ENCODE data around the gene RCCD1. TPM values are rescaled to one million over a fixed set of nuclear protein-coding genes. Genes with fewer than 3 reads are reported as not detected.
A peak's percentile ranks its signal among the peaks of the same experiment; 100 is the strongest.

RCCD1 gene
- total and polyA plus RNA-seq, 9 of the 15 experiments (the other 6 are each of a cell fraction or from before 2014, with no cell fraction given): 11.1 to 51.4 (median 24.7) TPM

DNA sequence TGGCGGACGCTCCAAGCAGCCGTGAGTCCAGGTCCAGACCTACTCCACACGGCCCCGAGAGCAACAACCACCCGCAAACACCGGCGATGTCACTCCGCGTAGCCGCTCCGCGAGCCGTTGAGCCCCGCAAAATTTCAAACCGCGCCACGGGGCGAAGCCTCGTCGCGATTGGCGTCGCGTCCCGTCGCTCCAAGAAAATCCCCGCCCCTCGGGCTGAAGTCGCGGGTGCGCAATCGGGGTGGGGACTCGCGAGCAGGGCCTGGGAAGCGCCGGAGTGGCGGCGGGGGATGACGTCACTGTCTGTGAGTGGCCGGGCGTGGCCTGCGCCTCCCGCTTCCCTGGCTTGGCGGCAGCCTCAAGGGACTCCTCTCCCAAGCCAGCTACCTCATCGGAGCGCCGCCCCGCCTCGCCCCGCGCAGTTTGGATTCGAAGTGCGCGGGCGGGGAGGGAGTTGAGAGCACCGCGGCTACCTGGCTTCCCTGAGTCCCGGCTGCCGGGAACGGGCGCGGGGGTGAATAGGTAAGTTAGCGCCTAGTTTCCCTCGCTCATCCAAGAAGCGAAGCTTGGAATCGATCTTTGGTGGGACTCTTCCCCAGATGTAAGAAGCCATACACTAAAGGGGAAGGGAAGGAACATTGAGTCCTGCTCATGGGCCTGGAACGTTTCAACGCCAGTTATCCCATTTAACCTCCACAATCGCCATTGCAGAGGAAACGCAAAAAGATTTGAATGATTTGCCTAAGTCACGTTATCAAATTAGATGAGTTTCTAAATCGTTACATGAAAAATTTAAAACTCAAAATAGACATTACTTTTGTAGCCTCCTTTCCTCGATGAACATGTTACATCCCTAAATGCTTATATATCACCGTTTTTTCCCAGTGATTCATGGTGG, 40.0 kb downstream of the RCCD1 start, which contains the start of gene PRC1 (continued):
- TF ChIP-seq SIN3A (IDR thresholded peaks at IDR 0.05; ENCODE audit: borderline replicate concordance in 2 of 2, control insufficient read depth in 1 of 2, low read depth in 2 of 2, low read length in 2 of 2) (no peak; a peak in 1 of 4 replicates), SAFB2 (IDR thresholded peaks at IDR 0.05; ENCODE audit: borderline replicate concordance, low read depth, low read length, severe bottlenecking) (no peak), MYC (IDR thresholded peaks at IDR 0.05; ENCODE audit: low read depth, low read length) (peak; percentile 87), MYC (CRISPR knock-in tag; IDR thresholded peaks at IDR 0.05; ENCODE audit: borderline replicate concordance, low read depth) (peak; percentile 61; the same call in 1 of the 2 replicates), FOXJ2 (tag; IDR thresholded peaks at IDR 0.05) (0 out of 2 replicates have a peak, but pooled peaks have one; percentile 36), MYNN (IDR thresholded peaks at IDR 0.05) (no peak), MYNN (CRISPR knock-in tag; IDR thresholded peaks at IDR 0.05) (no peak), ARID3B (CRISPR knock-in tag; IDR thresholded peaks at IDR 0.05; ENCODE audit: borderline replicate concordance) (no peak), E2F3 (CRISPR knock-in tag; IDR thresholded peaks at IDR 0.05) (peak; percentile 87), POLR3G (IDR thresholded peaks at IDR 0.05; ENCODE audit: extremely low read depth, insufficient read length, insufficient replicate concordance) (no peak), ILK (tag; IDR thresholded peaks at IDR 0.05; ENCODE audit: borderline replicate concordance, low read depth) (no peak), SMAD4 (CRISPR knock-in tag; conservative IDR thresholded peaks at IDR 0.05) (peak; percentile 93), CBX3 (IDR thresholded peaks at IDR 0.05; ENCODE audit: borderline replicate concordance in 1 of 2, low read length in 2 of 2) (peak in 1 of 2 experiments; percentile 56; a peak in 1 of 3 replicates), GTF2F1 (IDR thresholded peaks at IDR 0.05; ENCODE audit: low read depth, low read length) (peak; percentile 60; the same call in 1 of the 2 replicates)
- TF ChIP-seq, protein P1, sequence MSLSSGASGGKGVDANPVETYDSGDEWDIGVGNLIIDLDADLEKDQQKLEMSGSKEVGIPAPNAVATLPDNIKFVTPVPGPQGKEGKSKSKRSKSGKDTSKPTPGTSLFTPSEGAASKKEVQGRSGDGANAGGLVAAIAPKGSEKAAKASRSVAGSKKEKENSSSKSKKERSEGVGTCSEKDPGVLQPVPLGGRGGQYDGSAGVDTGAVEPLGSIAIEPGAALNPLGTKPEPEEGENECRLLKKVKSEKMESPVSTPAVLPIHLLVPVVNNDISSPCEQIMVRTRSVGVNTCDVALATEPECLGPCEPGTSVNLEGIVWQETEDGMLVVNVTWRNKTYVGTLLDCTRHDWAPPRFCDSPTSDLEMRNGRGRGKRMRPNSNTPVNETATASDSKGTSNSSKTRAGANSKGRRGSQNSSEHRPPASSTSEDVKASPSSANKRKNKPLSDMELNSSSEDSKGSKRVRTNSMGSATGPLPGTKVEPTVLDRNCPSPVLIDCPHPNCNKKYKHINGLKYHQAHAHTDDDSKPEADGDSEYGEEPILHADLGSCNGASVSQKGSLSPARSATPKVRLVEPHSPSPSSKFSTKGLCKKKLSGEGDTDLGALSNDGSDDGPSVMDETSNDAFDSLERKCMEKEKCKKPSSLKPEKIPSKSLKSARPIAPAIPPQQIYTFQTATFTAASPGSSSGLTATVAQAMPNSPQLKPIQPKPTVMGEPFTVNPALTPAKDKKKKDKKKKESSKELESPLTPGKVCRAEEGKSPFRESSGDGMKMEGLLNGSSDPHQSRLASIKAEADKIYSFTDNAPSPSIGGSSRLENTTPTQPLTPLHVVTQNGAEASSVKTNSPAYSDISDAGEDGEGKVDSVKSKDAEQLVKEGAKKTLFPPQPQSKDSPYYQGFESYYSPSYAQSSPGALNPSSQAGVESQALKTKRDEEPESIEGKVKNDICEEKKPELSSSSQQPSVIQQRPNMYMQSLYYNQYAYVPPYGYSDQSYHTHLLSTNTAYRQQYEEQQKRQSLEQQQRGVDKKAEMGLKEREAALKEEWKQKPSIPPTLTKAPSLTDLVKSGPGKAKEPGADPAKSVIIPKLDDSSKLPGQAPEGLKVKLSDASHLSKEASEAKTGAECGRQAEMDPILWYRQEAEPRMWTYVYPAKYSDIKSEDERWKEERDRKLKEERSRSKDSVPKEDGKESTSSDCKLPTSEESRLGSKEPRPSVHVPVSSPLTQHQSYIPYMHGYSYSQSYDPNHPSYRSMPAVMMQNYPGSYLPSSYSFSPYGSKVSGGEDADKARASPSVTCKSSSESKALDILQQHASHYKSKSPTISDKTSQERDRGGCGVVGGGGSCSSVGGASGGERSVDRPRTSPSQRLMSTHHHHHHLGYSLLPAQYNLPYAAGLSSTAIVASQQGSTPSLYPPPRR (CRISPR knock-in tag; IDR thresholded peaks at IDR 0.05; ENCODE audit: borderline replicate concordance): peak; percentile 81; the same call in 1 of the 2 replicates

Data from K562 (cell line).